GM19452 (cell line): ENCODE measurements around the gene NOL9.
"Not testable (repeated sequence)": the region's sequence is repeated elsewhere in the genome, so short reads cannot be mapped to it uniquely, and the experiment has no call there.

ENCODE experiments used
- ATAC-seq: cut with Tn5 transposase; IDR thresholded peaks from one replicate; pipeline ENCODE4 v1.9.1; 2021; ENCODE audit not compliant: unreplicated experiment

NOL9 gene

DNA sequence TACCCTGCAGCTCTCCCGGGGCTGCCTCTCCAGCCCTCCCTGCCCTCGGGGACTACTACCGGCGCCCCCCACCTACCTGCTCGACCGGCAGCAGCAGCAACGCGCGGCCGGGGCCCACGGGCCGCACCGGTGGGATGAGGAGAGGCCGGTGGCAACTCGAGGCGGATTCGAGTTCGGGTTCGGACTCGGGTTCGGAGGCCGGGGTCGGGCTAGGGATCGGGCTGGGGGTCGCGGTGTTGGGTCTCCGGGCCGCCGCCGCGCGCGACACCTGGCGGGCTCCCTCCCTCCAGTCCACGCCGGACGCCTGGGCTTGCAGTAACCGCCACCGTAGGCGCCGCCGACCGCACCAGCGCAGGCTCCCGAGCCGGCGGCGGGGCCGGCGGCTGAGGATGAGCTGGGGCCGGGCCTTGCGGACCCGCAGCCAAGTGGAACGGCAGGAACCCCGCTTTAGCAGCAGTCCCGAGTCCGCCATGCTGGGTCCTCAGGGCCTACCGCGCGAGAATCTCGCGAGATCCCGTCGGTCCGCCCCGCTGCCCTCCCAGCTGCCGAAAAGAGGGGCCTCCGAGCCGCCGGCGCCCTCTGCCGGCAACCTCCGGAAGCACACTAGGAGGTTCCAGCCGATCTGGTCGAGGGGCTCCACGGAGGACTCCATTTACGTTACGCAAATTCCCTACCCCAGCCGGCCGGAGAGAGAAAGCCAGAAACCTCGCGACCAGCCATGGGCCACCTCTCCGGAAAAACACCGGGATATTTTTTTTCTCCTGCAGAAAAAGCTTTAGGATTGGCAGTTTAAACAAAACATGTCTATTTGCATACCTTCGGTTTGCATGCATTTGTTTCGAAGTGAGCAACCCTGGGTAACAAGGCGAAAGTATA, at the start of gene NOL9:
NOL9 (minus strand) TSS at position 483 of the 876 bp plus-strand sequence; CDS start at position 472, 11 bp downstream.
- ATAC-seq = peak; percentile 90

DNA sequence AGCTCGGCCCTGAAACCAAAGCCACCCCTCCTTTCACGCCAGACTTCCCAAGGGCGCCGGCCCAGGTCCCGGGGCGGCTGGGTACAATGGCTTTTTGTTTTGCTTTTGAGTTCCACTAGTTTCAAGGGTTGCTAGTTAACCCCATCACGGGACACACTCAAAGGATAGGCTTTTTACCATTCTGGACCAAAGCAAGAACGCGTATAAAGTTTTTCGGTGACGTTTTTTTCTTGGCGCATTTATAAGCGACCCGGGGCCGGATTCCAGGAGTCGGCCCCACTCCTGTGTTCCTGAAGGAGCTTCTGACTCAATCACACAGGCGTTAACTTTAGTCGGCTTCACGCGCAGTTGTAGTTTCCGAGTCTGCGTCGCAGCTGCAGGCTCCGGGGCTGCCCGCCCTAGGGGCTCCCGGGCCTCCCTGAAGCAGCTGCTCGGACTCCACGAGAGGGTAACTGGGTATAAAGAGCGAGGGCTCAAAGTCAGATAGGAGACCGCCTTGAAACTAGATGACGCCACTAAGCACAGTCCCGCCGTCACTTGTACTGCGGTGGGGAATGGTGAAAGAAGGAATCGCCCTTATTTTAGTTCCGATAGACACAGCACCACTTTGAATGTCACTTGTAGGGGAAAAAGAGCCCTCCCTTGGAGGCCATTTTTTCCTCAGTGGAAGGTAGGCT, 49.1 kb upstream of the NOL9 start:
- peak; percentile 38 for ATAC-seq

DNA sequence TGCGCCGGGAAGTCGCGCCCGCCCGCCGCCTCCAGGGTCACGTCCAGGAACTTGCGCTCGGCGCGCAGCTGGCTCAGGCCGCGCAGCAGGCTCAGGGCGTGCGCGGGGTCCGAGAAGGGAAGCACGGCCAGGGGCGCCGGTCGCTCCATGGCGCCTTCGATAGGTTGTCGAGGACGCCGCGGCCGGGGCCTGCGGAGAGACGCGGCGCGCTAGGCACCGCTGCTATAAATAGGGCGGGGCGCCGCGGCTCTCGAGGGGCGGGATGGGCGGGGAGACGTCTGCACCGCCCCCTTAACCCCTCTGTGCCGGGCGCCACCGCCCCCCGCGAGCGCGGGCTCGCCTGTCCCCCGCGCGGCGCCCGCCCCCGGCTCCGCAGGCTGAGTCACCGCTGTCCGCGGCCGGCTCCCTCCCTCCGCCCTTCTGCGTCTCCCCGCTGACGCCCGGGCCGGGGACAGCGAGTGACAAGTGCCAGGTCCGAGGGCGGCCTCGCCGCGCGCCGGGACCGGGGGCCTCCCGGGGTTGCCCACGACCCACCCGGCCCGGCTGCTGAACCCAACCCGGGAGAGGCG, 48.4 kb upstream of the NOL9 start, which contains the start of gene KLHL21:
KLHL21 (minus strand) TSS at position 201 of the 569 bp plus-strand sequence; CDS start at position 149, 52 bp downstream.
- peak; percentile 59 for ATAC-seq

DNA sequence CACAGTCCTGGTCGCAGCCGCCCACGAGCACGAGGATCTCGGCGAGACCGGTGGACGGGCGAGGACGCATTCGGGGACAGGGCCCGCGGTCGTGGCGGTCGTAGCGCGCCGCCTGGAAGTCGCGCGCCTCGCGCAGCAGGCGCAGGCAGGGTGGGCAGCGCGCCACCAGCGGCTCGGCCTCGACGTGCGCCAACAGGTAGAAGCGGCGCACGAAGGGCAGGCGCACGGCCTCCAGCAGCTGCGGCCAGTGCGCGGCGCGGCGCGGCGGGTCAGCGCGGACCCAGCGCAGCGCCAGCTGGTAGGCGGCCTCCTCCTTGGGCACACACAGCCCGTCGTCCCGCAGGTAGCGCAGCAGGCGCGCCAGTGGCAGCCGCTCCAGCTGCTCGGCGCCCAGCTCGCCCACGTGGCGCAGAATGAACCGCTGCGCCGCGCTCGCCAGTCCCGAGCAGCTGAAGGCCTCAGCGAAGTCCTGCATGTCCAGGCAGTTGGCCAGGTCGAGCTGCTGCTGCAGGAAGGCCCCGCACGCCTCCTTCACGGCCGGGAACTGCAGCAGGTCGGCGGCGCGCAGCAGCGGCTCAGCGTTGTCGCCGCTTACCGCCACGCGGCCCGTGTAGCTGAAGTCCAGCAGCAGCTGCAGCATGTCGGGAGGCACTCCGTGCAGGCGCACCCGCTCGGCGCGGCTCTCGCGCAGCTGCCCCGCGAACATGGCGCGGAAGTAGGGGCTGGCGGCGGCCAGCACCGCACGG, 47.8 kb upstream of the NOL9 start:
- ATAC-seq = peak; percentile 32

DNA sequence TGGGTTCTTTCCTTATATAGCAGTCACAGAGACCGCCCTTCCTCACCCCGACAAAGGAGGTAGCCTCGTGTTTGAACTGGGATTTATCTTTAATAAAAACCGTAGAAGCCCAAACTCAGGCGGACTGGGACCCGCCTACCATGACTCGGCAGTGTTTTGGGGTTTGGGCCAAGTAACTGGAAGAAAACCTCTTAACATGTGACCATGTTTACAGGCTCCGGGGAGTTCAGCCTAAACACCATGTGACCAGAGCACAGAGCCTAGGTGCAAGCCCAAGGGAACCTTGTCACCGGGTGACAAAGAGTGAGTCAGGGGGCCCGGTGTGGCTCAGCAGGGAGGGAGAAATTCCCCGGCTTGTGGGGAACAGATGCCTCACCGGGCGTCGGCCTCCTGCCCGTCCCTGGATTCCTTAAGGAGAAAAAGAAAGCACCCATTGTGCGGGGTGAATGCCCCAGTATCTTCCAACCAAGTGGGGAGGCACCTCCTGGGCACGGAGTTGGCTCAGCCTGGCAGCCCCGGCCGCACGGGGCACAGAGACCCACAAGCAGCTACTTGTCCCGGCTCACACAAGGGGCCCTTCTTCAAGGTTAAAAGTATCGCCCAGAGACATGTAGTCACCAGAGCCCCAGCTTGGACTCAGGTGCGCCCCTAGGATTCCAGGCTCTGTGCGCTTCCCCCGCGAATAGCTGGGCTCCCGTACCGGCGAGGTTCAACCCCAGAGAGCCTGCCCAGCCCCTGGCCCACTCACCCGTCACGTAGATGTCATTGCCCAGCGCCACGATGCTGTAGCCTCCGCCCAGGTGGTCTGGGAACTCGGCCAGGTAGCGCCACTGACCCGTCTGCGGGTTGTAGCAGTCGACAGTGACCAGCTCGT, 47.0 kb upstream of the NOL9 start:
- no peak for ATAC-seq

DNA sequence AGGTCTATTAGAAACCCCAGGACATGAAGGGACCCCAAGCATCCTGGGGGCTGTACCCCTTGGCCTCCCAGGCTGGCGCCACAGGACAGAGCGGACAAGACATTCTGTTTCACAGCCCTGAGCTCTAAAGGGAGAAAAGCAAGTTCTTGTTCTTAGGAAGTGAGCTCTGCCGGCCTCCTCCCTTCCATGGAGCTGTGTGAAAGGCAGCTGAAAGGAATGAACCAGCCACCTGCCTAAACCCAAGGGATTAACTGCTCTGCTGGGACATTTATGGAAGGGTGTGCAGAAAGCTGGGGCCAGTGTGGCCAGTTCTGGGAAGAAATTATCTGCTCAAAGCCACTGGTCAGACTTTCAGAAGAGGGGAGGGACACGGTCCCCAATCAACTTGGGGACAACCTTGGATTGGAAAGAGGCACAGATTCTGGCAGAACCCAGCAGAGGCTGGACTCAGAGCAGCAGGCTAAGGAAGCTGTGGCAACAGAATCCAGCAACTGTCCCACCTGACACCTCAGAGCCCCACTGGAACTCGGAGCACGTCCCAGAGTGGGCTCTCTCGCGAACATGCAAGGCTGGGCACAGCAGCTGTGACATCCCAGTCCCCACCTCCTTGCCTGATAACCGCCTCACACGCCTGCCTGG, 46.2 kb upstream of the NOL9 start:
- ATAC-seq = no peak

DNA sequence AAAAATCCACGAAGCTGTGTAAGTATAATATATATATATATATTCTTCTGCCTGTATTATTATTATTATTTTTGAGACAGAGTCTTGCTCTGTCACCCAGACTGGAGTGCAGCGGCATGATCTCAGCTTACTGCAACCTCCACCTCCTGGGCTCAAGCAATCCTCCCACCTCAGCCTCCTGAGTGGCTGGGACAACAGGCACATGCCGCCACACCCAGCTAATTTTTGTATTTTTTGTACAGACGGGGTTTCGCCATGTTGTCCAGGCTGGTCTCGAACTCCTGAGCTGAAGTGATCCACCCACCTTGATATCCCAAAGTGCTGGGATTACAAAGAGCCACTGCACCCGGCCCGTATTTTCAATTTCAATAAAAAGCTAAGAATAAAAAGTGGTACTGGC, 45.7 kb upstream of the NOL9 start:
- ATAC-seq = not testable (repeated sequence)

DNA sequence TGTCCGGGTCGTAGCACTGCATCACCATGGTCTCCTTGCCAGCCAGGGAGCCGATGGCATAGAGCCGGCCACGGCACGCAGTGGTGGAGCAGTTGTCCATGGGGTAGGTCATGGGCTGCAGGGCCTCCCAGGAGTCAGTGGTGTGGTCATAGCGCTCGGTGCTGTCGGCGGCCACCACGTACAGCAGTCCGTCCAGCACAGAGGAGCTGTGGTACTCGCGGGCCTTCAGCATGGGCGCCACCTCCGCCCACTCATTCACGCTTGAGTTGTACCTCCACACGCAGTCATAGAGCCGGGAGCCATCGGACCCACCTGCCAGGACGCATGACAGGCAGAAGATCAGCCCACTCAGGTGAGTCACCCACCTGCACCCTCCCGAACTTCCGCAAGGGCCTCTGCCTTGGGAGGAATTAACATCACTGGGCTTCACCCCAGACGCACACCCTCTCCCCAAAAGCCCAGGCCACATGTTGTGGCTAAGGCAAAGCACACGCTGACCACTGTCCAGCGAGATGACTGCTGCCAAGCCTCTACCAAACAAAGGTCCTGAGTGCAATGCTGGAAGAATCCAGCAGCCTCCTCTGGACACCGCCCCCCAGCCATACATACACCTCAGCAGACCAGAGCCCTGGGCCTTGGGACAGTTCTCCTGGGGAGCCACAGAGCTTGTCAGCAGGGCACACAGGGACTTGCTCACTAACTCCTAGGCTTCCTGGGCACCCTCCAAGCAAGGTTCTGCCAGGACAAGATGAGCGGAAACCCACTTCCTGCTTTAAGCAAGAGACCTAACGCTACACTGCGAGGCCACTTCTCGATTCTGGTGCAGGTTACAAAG, 45.0 kb upstream of the NOL9 start:
- no peak for ATAC-seq

DNA sequence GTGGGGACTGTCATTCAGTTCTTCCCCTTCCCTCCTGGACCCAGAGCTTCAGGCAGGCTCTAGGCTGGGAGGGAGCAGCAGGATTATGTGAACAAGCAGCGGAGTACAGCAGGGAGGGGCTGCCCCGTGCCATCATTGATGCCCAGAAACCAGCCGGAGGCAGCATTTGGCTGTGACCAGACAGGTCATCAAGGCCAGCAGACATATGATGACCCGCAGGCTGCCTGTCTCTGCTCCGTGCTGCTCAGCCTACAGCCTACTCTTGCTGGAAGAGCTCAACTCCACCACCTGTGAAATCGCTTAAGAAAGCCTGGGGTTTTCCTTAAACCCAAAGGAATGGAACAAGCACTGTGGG, 43.4 kb upstream of the NOL9 start:
- no peak for ATAC-seq

DNA sequence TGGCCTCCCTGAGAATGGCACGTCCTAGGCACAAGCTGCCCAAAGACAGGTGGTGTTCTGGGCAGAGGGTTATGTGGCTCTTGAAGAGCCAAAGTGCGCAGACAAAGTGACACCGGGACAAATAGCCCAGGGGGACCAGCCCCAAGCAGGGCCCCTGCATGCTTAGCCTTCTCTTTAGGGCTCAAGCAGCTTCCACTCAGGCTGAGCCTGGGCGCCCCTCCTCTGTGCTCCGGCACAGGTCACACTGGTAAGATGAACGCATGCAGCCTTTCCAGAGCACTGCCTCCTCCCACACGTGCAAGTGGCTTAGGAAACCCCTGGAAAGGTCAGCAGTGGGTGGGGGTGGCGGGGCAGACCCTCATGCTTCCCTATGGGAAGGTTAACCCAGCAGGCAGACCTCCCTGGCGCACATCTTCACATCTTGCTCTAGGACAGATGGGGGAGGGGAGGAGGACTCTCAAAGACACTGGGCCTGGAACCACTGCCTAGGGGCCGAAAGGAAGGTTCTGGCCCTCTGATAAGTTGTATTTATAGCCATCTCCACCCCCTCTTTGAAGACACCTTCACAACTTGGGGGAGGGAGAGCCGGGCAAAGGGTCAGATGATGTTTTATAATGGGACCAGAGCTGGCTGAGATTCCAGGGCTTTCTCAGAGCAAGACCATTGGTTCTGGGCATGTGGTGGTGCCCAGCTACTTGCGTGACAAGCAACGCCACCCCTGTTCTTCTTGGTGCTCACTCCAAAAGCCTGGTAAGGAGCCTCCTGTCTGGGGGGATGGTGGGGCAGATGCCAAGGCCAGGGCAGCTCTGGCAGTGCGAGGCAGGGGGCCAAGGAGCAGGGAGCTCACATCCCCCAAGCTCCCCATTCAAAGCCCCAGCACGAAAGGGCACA, 42.8 kb upstream of the NOL9 start:
- ATAC-seq = no peak

DNA sequence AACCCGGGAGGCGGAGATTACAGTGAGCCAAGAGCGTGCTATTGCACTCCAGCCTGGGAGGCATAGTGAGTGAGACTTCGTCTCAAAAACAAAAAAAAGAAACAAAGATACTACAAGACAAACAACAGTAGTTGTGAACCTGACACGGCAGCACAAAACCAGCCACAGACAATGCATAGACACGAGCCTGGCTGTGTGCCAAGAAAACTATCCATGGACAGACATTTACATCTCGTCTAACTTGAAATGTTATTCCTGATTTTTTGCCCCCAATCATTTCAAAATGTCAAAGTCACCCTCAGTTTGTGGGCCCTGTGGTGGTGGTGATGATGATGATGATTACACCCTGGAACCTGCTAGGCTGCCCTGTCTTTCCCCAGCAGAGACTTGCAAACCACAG, 42.0 kb upstream of the NOL9 start:
- no peak for ATAC-seq

DNA sequence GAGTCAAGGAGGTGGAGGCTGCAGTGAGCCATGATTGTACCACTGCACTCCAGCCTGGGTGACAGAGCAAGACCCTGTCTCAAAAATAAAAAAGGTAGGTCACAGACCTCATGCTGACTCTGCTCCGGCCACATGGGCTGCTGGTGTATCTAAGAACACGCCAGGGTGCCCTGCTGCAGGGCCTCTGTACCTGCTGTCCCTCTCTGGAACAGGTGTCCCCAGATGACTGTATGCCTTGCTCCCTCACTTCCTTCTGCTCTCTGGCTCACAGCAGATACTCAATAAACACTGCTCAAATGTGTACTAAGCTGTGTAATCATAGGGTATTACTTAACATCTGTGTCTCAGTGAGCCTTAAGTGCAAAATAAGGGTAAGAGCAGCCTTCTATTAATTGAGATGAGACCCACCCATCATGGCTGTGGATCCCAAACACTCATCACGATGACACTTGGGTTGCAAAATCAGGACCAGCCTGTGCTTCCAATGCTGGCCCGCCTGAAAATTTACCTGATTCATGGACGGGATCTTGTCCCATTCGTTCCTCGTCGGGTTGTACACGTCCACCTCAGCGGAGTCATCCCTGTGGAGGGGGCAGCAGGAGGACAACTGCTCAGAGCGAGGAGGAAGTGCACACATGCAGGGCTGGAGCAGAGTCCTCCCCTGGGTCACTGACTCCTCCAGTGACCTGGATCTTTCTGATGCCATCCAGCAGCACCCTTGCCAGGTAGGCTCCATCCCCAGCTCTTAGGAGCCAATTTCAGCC, 40.8 kb upstream of the NOL9 start:
- no peak for ATAC-seq

DNA sequence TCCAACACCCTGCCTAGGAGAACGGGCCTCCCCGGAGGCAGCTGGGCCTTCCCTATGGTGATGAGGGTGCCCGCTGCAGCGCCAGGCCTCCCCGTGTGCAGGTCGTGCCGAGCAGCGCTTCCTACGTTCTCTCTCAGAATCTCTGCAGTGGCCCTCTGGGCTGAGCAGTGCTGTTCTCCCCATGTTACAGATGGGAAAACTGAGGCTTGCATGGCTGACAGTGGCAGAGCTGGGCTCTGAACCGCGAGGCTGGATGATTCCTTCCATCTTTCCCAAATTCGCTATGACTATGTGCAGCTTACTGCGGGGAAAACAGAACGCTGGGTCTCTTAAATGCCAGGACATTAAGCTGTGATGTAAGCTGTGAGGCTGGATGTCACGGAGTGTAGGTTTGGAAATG, 39.5 kb upstream of the NOL9 start:
- ATAC-seq = no peak

DNA sequence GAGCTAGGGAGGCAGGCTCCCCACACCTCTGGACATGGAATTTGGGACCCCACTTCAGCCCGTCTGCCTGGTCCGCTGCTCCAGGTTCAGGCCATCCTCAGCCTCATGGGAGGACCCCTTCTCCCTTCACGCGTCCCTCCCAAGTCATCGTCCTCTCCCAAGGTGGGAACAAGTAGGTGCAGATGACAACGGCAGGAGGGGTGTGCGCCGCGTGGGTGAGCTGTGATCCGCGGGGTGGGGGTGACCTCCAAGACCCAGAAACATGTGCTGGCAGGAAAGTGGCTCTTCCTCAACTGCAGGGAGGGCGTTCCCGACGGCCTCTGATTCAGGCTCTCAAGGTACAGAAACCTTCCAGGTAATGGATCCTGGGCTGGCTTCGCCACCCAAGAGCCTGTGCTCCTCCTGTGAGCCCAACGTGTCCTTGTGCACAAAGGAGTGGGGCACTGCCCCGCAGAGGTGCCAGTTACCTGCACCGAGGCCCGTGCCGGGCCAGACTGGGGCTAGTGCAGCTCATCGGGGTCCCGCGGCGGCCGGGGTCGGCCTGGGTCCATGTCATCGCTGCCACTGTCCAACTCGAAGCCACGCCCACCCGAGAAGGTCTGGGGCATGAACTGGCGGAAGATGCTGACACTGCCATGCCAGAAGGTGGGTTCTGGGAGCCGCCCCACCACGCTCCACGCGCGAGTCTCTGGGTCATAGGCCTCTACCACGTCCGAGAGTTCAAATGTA, 38.7 kb upstream of the NOL9 start:
- no peak for ATAC-seq

DNA sequence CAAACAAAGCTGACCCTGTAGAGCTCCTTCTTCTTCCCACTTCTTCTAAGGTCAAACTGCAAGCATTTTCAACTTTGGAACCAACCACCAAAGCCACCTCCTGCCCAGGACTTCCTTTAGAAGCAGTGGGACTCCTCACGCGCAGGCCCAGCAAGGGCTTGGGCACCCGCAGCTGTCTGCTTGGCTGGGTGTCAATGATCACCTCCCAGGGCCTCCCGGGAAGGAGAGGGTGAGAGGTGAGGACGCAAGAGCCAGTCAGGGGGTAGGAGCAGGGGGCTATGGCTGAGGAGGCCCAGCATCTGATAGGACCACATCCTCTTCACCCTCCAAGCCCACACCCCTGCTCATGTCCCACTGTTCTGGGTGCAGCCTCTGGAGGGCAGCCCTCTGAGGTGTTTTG, 38.1 kb upstream of the NOL9 start:
- no peak for ATAC-seq

DNA sequence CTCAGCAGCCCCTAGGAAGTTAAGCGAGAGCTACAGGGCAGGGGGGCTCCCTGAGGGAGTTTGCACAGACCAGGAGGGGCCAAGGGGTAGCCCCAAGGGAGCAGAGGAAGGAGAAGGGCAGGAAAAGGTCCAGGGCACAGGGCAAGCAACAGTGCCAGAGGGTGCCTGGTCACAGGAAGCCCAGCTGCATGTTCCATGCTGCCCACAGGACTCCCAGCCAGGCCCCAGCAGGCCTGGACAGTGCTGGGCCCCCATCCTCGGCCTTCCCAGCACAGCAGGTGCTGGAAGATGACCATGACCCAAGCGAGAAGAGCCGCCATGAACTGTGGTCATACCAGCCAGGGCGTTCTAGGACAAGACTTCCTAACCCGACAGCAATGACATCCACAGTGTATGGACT, 37.3 kb upstream of the NOL9 start:
- no peak for ATAC-seq

DNA sequence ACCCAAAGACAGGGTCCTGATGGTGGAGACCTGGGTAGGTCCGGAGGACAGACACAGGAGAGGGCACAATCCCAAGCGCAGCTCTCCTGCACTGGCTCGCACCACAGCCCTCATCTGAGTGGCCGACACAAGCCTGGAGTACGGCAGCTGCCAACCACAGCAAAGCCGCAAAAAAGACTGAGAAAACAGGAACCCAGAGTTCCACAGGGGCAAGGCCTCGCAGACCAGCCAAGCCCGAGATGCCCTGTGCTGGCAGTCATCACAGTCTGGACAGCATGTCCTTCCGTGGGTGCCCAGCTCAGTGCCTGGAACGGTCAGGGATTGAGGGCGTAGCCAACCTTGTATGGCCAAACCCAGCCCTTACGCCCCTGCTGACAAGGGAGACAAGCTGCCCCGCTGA, 36.9 kb upstream of the NOL9 start:
- no peak for ATAC-seq
